ENCODE results near the gene GDPGP1.

Gene GDPGP1

DNA sequence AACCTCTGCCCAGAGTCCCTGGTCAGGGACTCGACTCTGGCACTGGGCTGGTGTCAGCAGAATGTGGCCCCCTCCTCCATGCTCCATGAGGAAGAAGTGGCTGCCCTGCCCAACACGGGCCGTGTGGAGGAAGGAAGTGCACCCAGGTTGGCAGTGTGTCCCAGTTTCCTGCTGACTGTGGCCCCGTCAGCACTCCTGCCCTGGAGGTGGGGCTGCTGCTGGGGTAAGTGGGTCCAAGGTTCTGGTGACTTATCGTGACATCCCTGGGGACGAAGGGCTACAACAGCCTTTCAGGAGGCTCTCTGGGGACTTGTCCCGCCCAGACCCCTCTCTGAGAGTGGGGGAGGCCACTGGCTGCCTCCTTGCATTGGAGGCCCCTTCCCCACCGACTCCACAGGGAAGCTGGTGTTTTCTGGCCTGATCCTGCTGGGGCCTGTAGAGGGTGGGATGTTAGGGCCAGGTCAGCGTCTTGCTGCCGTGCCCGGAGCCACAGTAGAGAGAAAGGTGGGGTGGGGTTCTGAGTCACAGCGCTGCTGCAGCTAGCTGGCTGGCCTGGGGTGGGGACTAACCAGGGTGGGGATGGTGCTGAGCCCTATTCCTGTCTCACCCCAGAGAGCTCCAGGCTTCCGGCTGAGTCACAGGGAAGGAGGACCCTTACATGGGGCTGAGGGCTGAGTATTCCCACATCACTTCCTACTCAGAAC lies 22.4 kb upstream of the GDPGP1 start:
- peaks cover 16% of the 10 kb centered on the region for H3K4me1 Mint-ChIP-seq (ENCODE audit: low read depth)
- DNase-seq (ENCODE audit: low spot score) = no peak
- no peak overlapping the region for H3K4me3 Mint-ChIP-seq
- no peaks in the 10 kb centered on the region for H3K9me3 Mint-ChIP-seq
- H3K27me3 Mint-ChIP-seq (ENCODE audit: low read depth) = no peaks in the 10 kb centered on the region
- H3K36me3 Mint-ChIP-seq (ENCODE audit: low read depth) = peaks cover 13% of the 10 kb centered on the region
- H3K27ac Mint-ChIP-seq = no peak overlapping the region

DNA sequence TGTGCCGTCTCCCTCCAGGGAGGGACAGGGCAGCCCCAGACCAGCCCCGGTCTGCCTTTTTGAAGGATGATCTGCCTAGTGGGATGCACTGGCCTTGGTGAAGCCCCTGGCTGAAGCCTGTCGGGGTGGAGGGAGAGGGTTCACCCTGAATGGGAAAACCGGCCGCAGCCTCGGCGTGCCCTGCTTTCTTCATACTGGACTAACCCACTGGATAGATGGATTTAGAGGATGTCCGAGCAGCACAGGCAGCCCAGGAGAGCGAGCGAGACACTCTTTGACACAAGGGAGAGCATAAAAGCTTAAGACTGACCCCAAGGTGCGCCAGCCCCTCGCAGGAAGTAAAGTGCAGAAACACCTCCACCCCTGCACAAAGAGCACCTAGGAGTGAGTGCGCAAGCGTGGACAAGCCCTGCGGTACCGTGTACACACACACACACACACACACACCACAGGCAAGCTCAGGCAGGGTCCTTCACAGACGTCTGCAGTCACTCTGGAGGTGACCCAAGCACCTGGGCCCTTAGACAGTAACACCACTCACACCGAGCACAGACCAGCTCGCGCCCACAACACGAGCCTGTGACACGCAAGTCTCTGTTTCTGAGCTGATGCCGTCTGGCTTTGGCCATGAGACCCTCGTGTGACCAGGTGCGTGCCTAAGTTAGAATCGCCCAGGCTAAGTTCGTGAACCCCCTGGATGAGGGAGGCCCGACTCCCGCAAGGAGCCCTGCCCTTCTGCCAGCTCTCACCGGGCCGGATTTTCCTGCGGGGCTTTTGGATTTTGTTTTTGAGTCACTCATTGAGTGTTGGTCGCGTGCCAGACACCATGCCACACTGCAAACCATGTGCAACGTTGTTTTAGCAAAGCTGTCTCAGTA lies 21.5 kb upstream of the GDPGP1 start:
- Mint-ChIP-seq H3K4me1 (ENCODE audit: low read depth) (peaks cover 16% of the 10 kb centered on the region), H3K36me3 (ENCODE audit: low read depth) (peaks cover 13% of the 10 kb centered on the region), H3K27me3 (ENCODE audit: low read depth) (no peaks in the 10 kb centered on the region), H3K27ac (no peak overlapping the region), H3K4me3 (no peak overlapping the region), H3K9me3 (no peaks in the 10 kb centered on the region)
- no peak for DNase-seq (ENCODE audit: low spot score)

DNA sequence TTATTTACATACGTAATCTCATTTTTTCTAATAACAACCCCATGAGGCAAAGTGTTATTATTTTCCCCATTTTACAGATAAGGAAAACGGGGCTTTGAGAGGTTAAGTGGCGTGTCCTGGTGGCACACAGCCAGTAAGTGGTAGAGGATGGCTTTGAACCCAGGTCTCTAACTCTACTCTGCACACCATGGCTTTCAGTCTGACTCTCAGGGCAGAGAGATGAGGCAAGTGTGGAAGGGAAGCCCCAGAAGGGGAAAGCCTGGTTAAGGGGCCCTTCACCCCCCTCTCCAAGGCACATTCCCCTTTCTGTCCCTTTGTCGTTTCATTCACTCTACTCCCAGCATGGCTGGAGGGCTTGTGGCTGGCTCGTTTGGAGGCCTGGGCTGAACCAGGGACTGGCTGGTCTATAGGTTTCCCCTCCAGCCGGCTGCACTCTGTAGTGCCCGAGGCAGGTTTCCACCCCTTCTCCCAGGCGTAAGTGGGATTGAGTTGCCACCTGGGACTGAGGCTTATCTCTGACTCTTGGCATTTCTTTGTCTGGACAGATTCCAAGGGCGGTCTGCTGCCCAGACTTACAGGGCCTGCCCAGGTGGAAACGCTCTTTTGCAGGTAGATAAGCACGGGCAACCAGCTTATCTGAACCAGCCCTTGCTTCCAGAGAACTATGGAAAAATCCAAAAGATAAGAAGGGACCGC lies 20.7 kb upstream of the GDPGP1 start:
- Mint-ChIP-seq H3K4me1 (ENCODE audit: low read depth) (peaks cover 16% of the 10 kb centered on the region), H3K36me3 (ENCODE audit: low read depth) (peaks cover 13% of the 10 kb centered on the region), H3K27me3 (ENCODE audit: low read depth) (no peaks in the 10 kb centered on the region), H3K27ac (no peak overlapping the region), H3K9me3 (no peaks in the 10 kb centered on the region), H3K4me3 (no peak overlapping the region)
- no peak for DNase-seq (ENCODE audit: low spot score)

DNA sequence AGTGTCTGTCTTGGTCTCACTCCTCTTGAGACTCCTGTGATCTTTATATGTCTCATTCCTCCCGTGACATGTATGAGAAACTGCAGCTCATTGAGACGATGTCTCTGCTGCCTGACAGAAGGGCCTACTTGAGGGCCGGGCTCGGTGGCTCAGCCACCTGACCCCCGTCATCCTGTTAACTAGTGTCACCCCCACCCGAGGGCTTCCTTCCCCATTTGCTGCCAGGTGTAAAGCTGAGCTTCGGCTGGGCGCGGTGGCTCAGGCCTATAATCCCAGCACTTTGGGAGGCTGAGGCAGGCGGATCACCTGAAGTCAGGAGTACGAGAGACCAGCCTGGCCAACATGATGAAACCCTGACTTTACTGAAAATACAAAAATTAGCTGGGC lies 20.2 kb upstream of the GDPGP1 start:
- Mint-ChIP-seq H3K27ac (no peak overlapping the region), H3K36me3 (ENCODE audit: low read depth) (peaks cover 12% of the 10 kb centered on the region), H3K9me3 (no peaks in the 10 kb centered on the region), H3K4me1 (ENCODE audit: low read depth) (peaks cover 17% of the 10 kb centered on the region), H3K27me3 (ENCODE audit: low read depth) (no peaks in the 10 kb centered on the region), H3K4me3 (no peak overlapping the region)
- DNase-seq (ENCODE audit: low spot score) = no peak

DNA sequence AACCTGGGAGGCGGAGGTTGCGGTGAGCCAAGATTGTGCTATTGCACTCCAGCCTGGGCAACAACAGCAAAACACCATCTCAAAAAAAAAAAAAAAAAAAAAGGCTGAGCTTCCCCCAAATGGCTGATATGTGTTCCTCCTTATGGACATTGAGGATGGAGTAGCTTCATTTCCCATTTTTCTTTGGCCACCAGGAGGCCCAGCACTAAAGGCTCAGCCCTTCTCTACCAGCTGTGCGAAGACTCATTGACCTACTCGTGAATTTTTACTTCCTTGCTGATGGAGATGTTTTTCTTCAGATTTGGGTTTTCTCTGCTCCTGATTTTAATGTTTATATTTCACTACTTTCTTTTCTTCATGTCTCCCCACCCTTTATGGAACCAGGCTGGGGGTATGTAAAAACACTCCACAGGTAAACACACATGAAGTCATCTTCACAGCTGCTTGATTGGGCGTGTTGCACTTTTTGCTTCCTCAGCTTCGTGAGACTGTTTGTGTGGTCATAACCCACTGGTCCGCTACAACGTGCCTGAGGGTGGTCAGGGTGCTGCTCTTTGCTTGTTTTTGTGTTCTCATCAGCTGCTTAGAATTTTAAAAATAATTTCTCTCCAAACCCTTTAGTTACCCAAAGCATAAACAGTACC lies 19.3 kb upstream of the GDPGP1 start:
- Mint-ChIP-seq H3K36me3 (ENCODE audit: low read depth) (peaks cover 8% of the 10 kb centered on the region), H3K4me3 (no peak overlapping the region), H3K27ac (no peak overlapping the region), H3K27me3 (ENCODE audit: low read depth) (no peaks in the 10 kb centered on the region), H3K9me3 (no peaks in the 10 kb centered on the region), H3K4me1 (ENCODE audit: low read depth) (peaks cover 16% of the 10 kb centered on the region)
- no peak for DNase-seq (ENCODE audit: low spot score)

DNA sequence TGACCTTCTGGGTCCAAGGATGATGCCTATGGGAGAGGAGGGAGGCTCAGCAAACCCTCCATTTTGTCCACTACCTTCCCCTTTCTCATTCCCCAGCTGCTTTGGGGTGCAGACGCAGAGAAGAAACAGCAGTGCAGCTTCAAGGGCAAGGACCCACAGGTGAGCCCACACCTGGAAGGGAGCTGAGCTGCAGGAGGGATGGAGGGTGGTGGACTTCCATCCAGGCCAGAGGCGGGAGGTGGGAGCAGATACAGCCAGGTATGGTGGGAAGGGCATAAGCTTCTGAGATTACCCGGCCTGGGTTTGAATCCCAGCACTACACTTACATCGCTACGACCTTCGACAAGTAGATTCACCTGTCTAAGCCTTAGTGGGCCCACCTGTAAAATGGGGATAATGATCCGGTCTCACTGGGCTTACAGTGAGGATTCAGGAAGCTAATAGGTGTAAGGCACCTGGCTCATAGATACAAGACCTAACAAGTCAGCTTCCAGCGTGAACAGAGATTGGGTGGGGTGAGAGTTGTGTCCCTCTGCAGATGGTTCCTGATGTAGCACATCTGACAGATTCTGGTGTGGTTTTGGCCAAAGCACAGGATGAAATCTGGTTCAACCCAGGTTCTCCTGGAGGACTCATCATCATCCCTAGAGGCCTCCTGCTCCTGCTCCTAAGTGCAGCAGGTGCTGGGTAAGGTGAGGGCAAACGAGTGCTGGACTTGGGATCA lies 16.2 kb upstream of the GDPGP1 start:
- Mint-ChIP-seq H3K27ac (no peak overlapping the region), H3K9me3 (no peaks in the 10 kb centered on the region), H3K36me3 (ENCODE audit: low read depth) (peaks cover 3% of the 10 kb centered on the region), H3K4me1 (ENCODE audit: low read depth) (peaks cover 8% of the 10 kb centered on the region), H3K27me3 (ENCODE audit: low read depth) (no peaks in the 10 kb centered on the region), H3K4me3 (no peak overlapping the region)
- no peak for DNase-seq (ENCODE audit: low spot score)

DNA sequence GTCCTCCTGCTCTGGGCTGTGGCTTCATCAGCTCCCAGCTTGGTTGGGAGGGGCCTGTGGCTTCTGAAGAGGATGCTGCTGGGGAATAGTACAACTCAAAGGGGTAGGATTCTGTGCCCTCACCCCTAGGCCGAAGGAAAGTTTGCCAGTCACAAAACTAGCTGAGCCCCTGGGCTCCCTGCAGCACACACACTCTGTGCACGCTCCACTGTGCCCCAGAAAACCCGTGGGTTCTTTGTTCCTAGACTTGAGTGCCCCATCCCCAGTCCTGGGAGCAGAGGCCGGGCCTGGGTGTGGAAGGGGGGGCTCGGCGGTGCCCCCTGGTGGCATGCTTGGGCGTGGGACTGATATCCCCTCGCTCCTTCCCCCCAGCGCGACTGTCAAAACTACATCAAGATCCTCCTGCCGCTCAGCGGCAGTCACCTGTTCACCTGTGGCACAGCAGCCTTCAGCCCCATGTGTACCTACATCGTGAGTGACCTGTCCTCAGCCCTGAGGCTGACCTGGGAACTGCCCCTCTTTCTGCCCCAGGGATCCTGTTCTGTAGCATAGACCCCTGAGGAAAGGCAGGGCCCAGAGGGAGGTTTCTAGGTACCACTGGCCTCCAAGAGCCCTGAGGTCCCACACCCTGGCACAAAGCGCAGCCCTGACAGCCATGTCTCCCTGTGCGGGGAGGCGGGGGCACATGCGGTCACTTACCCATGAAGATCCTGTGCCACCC lies 14.4 kb upstream of the GDPGP1 start:
- Mint-ChIP-seq H3K27me3 (ENCODE audit: low read depth) (no peaks in the 10 kb centered on the region), H3K4me1 (ENCODE audit: low read depth) (peaks cover 8% of the 10 kb centered on the region), H3K9me3 (no peaks in the 10 kb centered on the region), H3K27ac (peak overlapping the region; percentile 13), H3K36me3 (ENCODE audit: low read depth) (peaks cover 6% of the 10 kb centered on the region), H3K4me3 (no peak overlapping the region)
- DNase-seq (ENCODE audit: low spot score) = peak; percentile 32

DNA sequence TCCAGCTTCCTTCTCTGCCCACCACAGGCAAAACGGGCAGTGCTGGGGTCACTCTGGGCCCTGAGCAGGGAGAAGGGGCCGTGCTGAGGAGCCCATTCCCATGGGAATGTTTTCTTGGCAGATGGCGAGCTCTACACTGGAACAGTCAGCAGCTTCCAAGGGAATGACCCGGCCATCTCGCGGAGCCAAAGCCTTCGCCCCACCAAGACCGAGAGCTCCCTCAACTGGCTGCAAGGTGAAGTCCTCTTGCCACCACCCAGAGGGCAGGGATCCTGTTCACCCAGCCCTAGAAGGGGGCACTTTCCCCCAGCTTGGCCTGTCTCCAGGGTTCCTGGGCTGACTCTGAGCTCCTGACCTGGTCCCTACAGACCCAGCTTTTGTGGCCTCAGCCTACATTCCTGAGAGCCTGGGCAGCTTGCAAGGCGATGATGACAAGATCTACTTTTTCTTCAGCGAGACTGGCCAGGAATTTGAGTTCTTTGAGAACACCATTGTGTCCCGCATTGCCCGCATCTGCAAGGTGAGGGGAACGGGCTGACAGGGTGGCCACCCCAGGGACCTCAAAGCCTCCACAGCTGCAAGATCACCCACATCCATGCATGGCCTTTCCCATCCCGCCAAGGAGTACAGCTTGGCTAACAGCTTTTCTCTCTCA lies 12.6 kb upstream of the GDPGP1 start:
- peaks cover 8% of the 10 kb centered on the region for H3K4me1 Mint-ChIP-seq (ENCODE audit: low read depth)
- H3K27me3 Mint-ChIP-seq (ENCODE audit: low read depth) = no peaks in the 10 kb centered on the region
- no peaks in the 10 kb centered on the region for H3K9me3 Mint-ChIP-seq
- no peak overlapping the region for H3K4me3 Mint-ChIP-seq
- H3K36me3 Mint-ChIP-seq (ENCODE audit: low read depth) = peaks cover 8% of the 10 kb centered on the region
- DNase-seq (ENCODE audit: low spot score) = no peak
- H3K27ac Mint-ChIP-seq = no peak overlapping the region

DNA sequence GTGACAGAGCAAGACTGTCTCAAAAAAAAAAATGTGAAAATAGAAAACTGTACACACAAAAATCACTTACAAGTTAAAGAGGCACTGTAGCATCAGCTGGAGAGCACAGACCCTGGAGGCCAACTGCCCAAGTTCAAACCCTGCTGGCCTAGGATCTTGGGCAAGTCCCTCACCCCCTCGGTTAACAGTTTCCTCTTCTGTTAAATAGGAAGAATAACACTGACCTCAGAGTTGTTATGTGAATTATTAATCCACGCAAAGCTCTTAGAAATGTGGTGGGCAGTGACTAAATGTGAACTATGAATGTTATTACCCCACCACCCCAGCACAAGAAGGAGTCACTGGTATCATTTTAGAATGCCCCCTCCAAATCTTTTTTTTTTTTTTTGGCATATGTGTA lies 11.5 kb upstream of the GDPGP1 start:
- DNase-seq (ENCODE audit: low spot score) = no peak
- H3K4me1 Mint-ChIP-seq (ENCODE audit: low read depth) = peaks cover 8% of the 10 kb centered on the region
- H3K4me3 Mint-ChIP-seq = no peak overlapping the region
- peaks cover 11% of the 10 kb centered on the region for H3K36me3 Mint-ChIP-seq (ENCODE audit: low read depth)
- H3K27ac Mint-ChIP-seq = no peak overlapping the region
- no peaks in the 10 kb centered on the region for H3K27me3 Mint-ChIP-seq (ENCODE audit: low read depth)
- H3K9me3 Mint-ChIP-seq = no peaks in the 10 kb centered on the region

DNA sequence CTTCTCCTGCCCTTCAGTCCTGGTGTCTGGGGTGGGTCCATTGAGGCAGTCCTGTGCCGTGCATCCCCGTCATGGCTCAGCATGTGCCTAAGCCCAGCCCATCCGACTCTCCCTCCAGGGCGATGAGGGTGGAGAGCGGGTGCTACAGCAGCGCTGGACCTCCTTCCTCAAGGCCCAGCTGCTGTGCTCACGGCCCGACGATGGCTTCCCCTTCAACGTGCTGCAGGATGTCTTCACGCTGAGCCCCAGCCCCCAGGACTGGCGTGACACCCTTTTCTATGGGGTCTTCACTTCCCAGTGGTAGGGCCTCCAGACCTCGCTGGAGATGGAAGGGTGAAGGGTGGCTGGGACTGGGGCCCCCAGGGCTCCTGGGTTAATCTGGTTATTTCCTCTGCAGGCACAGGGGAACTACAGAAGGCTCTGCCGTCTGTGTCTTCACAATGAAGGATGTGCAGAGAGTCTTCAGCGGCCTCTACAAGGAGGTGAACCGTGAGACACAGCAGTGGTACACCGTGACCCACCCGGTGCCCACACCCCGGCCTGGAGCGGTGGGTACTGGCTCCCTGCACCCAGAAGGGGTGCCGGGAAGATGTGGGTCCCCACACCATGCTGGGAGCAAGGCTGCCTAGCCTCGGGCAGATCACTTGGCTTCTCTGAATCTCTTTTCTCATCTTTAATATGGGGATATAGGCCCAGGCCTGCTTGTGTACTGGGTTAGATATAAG lies 10.4 kb upstream of the GDPGP1 start:
- H3K36me3 Mint-ChIP-seq (ENCODE audit: low read depth) = peaks cover 12% of the 10 kb centered on the region
- H3K4me1 Mint-ChIP-seq (ENCODE audit: low read depth) = peaks cover 8% of the 10 kb centered on the region
- H3K27ac Mint-ChIP-seq = no peak overlapping the region
- H3K4me3 Mint-ChIP-seq = no peak overlapping the region
- no peaks in the 10 kb centered on the region for H3K9me3 Mint-ChIP-seq
- H3K27me3 Mint-ChIP-seq (ENCODE audit: low read depth) = no peaks in the 10 kb centered on the region
- no peak for DNase-seq (ENCODE audit: low spot score)

DNA sequence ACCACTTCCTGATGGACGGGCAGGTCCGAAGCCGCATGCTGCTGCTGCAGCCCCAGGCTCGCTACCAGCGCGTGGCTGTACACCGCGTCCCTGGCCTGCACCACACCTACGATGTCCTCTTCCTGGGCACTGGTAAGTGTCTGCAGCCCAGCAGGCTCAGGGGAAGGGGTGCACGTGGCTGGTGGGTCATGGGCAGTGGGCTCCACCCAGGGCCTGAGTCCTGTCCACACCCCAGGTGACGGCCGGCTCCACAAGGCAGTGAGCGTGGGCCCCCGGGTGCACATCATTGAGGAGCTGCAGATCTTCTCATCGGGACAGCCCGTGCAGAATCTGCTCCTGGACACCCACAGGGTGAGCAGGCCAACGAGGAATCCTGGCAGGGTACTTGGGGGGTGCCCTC lies 9.0 kb upstream of the GDPGP1 start:
- peaks cover 8% of the 10 kb centered on the region for H3K4me1 Mint-ChIP-seq (ENCODE audit: low read depth)
- H3K36me3 Mint-ChIP-seq (ENCODE audit: low read depth) = peaks cover 27% of the 10 kb centered on the region
- H3K27ac Mint-ChIP-seq = no peak overlapping the region
- no peaks in the 10 kb centered on the region for H3K9me3 Mint-ChIP-seq
- H3K4me3 Mint-ChIP-seq = no peak overlapping the region
- H3K27me3 Mint-ChIP-seq (ENCODE audit: low read depth) = no peaks in the 10 kb centered on the region
- no peak for DNase-seq (ENCODE audit: low spot score)
